ENCODE measurements around the gene PKP2. TPM values are rescaled to one million over a fixed set of nuclear protein-coding genes. Genes with fewer than 3 reads are reported as not detected.
A peak's percentile ranks its signal among the peaks of the same experiment; 100 is the strongest.
"Not testable (repeated sequence)": the region's sequence is repeated elsewhere in the genome, so short reads cannot be mapped to it uniquely, and the experiment has no call there.

PKP2 gene
- total RNA-seq, 4 donors from 2014 or later, result 0.77 to 34.4 (median 5.3) TPM

DNA sequence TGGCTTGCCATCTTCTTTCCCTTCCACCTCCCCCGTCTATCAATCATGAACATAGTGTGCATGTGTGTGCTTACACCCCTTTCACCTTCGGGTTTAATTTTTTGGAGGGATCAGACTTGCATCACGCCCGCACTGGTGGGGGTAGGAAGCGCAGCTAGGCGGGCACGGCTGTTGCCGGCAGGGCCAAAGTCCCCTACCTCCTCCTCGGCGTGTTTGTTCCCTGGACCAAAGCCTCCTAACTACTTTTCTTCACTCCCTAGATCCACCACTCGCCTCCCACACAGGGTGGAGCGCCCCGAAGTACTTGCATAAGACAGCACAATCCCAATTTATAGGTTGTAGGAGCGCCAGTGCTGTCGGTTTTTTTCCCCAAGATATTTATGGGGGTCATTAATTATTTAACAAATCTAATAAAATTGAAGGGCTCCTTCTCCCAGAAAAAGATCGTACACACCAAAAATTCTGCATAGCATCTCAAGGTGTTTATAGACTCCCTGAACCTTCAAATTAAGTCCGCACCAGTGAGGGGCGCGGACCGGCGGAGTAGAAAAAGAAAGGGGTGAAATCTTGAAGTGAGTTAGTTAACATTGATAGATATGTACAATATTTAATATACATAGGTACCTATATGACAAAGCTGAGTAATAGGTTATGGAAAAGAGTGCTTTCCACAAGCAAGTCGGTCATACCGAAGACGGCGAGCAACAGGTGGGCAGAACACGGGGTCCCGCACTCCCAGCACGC lies 717 bp downstream of the PKP2 start:
- Histone ChIP-seq H3K9me3 (no peaks in the 10 kb centered on the region), H3K36me3 (no peaks in the 10 kb centered on the region), H3K27me3 (no peaks in the 10 kb centered on the region), H3K27ac (peak overlapping the region in 1 of 2 donors; percentile 45), H3K4me3 (peak overlapping the region; percentile 49 to 52), H3K4me1 (no peaks in the 10 kb centered on the region)
- DNase-seq, result peak; percentile 16 to 22
- no peak for TF ChIP-seq POLR2A (IDR thresholded peaks at IDR 0.05)
- TF ChIP-seq, protein P1, sequence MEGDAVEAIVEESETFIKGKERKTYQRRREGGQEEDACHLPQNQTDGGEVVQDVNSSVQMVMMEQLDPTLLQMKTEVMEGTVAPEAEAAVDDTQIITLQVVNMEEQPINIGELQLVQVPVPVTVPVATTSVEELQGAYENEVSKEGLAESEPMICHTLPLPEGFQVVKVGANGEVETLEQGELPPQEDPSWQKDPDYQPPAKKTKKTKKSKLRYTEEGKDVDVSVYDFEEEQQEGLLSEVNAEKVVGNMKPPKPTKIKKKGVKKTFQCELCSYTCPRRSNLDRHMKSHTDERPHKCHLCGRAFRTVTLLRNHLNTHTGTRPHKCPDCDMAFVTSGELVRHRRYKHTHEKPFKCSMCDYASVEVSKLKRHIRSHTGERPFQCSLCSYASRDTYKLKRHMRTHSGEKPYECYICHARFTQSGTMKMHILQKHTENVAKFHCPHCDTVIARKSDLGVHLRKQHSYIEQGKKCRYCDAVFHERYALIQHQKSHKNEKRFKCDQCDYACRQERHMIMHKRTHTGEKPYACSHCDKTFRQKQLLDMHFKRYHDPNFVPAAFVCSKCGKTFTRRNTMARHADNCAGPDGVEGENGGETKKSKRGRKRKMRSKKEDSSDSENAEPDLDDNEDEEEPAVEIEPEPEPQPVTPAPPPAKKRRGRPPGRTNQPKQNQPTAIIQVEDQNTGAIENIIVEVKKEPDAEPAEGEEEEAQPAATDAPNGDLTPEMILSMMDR (IDR thresholded peaks at IDR 0.05), result no peak
- intact Hi-C loops (cut with DNase I; ENCODE audit: low total_unique reads), result no loop called here

DNA sequence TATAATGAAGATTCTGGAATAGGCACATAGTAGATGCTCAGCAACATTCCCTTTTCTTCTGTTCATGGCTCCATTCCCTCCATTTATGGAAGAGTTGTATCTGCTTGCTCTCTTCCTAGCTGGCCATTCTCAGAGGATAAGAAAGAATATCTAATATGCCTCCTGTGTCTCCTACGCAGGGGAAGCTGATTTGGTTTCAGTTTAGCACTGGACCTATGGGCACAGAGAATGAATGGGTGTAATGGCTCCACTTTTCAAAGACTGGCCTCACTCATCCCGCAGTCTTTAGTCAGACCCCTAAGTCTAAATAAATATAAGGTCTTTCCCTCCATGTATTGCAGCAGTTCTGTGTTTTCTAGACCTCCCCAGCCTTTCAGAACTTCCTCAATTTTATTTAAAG lies 2.0 kb downstream of the PKP2 start:
- no peak overlapping the region for H3K4me3 ChIP-seq
- H3K27me3 ChIP-seq, result no peaks in the 10 kb centered on the region
- no peaks in the 10 kb centered on the region for H3K4me1 ChIP-seq
- TF ChIP-seq, protein P1 (IDR thresholded peaks at IDR 0.05), result no peak
- no peak for TF ChIP-seq POLR2A (IDR thresholded peaks at IDR 0.05)
- intact Hi-C loops (cut with DNase I; ENCODE audit: low total_unique reads), result no loop called here
- no peaks in the 10 kb centered on the region for H3K9me3 ChIP-seq
- no peak overlapping the region for H3K27ac ChIP-seq
- no peaks in the 10 kb centered on the region for H3K36me3 ChIP-seq
- DNase-seq, result no peak

DNA sequence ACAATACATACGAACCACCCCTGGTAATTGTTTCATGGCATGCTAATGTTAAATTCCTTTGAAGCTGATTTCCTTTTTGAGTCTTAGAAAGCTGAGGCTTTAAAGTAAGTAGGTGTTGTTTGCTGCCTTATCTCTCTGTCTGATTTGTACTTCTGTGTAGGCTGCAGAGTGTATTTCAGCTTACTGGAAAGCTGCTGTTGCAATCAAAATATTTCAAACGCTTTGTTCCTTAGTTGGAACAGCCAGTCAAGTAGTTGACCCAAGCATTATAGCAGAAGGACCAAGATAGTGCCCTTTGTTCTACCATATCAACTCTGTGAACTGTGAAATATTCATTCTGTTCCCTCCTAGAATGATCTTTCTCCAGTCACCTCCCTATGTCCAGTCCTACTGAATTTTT lies 3.1 kb downstream of the PKP2 start:
- intact Hi-C loops (cut with DNase I; ENCODE audit: low total_unique reads), result no loop called here
- no peaks in the 10 kb centered on the region for H3K4me1 ChIP-seq

DNA sequence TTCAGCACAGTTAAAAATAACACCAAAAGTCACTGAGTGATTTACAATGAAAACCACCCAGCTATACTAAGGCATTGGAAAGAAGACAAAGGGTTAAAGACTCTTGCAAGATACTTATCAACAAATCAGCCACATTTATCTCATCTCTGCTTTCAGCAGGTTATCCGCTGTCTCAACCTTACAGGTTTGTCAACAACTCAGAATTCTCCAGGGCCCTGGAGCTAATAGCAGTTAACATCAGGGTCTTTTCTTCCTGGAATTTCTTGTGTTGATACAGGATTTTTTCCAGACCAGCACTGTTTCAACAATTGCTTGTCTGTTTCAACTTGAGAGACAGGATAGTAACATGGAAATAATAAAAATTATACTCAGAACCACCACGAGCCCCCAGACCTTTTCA lies 3.5 kb downstream of the PKP2 start:
- Histone ChIP-seq H3K27me3 (no peaks in the 10 kb centered on the region), H3K36me3 (no peaks in the 10 kb centered on the region), H3K4me3 (no peak overlapping the region), H3K27ac (no peak overlapping the region), H3K4me1 (no peaks in the 10 kb centered on the region), H3K9me3 (no peaks in the 10 kb centered on the region)
- no peak for DNase-seq
- intact Hi-C loops (cut with DNase I; ENCODE audit: low total_unique reads), result no loop called here
- no peak for TF ChIP-seq POLR2A (IDR thresholded peaks at IDR 0.05)
- TF ChIP-seq, protein P1 (IDR thresholded peaks at IDR 0.05), result no peak

More for the DNA sequence above, 3.1 kb downstream of the PKP2 start:
- no peak for TF ChIP-seq POLR2A (IDR thresholded peaks at IDR 0.05)
- TF ChIP-seq, protein P1 (IDR thresholded peaks at IDR 0.05), result no peak
- Histone ChIP-seq H3K9me3 (no peaks in the 10 kb centered on the region), H3K4me3 (no peak overlapping the region), H3K36me3 (no peaks in the 10 kb centered on the region), H3K27ac (no peak overlapping the region), H3K27me3 (no peaks in the 10 kb centered on the region)
- no peak for DNase-seq

DNA sequence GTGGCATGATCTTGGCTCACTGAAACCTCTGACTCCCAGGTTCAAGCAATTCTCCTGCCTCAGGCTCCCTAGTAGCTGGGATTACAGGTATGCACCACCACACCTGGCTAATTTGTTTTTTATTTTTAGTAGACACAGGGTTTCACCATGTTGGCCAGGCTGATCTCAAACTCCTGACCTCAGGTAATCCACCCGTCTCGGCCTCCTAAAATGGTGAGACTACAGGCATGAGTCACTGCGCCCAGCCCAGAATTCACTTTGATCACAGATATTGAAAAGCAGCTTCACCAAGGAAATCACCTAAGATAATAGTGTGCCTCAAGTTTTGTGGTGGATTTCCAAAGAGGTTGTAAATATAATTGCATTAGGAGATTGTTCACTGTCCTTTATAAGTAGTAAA lies 4.2 kb downstream of the PKP2 start:
- H3K4me3 ChIP-seq; intact Hi-C loops (cut with DNase I; ENCODE audit: low total_unique reads); DNase-seq; H3K4me1 ChIP-seq; H3K36me3 ChIP-seq; H3K27me3 ChIP-seq; H3K27ac ChIP-seq; H3K9me3 ChIP-seq: not testable (repeated sequence)

Measured in uterus (tissue), 4 donors.